HepG2 (cell line): ENCODE measurements around the gene COL9A3. TPM values are rescaled to one million over a fixed set of nuclear protein-coding genes. Genes with fewer than 3 reads are reported as not detected.

Experiments used
- DR1 ChIP-seq: sonication (generic); formaldehyde crosslinking; IDR thresholded peaks from 2 replicates; pipeline ENCODE4 v1.8.0; 2021; ENCODE audit warnings: mild to moderate bottlenecking, missing genetic modification reagents, inconsistent platforms
- GTF3A ChIP-seq: sonication (generic); formaldehyde crosslinking; conservative IDR thresholded peaks from 2 replicates; pipeline ENCODE4 v1.4.0; 2020; ENCODE audit warnings: mild to moderate bottlenecking, missing genetic modification reagents
- MYC ChIP-seq: sonication (generic); formaldehyde crosslinking; IDR thresholded peaks from 2 replicates; pipeline ENCODE4 v1.9.0; 2021; ENCODE audit warnings: missing genetic modification reagents, borderline replicate concordance
- REL ChIP-seq: sonication (generic); formaldehyde crosslinking; conservative IDR thresholded peaks from 2 replicates; pipeline ENCODE4 v1.8.0; 2022; ENCODE audit warnings: mild to moderate bottlenecking, missing genetic modification reagents, moderate library complexity
- SIX1 ChIP-seq: sonication (generic); formaldehyde crosslinking; IDR thresholded peaks from 2 replicates; pipeline ENCODE4 v1.4.0; 2020; ENCODE audit warnings: missing genetic modification reagents, borderline replicate concordance
- SRF ChIP-seq: IDR thresholded peaks from 2 replicates; pipeline ENCODE4 v1.6.1; 2011; ENCODE audit warnings: mild to moderate bottlenecking, low read depth, low read length, moderate library complexity
- STAG1 ChIP-seq: sonication (generic); formaldehyde crosslinking; IDR thresholded peaks from 2 replicates; pipeline ENCODE4 v1.4.0; 2020; ENCODE audit warnings: missing genetic modification reagents
- TBL1XR1 ChIP-seq: fragments of 150-350 bp; IDR thresholded peaks from 2 replicates; pipeline ENCODE4 v1.6.1; 2014; ENCODE audit warnings: borderline replicate concordance, low read length; ENCODE audit not compliant: partially characterized antibody
- TEAD2 ChIP-seq: sonication (generic); formaldehyde crosslinking; IDR thresholded peaks from 2 replicates; pipeline ENCODE4 v1.9.0; 2021; ENCODE audit warnings: missing genetic modification reagents
- ZBTB4 ChIP-seq: sonication (generic); formaldehyde crosslinking; IDR thresholded peaks from 2 replicates; pipeline ENCODE4 v1.4.0; 2020; ENCODE audit warnings: missing genetic modification reagents, mild to moderate bottlenecking, borderline replicate concordance
- ZNF34 ChIP-seq: sonication (generic); formaldehyde crosslinking; IDR thresholded peaks from 2 replicates; pipeline ENCODE4 v1.4.0; 2020; ENCODE audit warnings: mild to moderate bottlenecking, missing genetic modification reagents, borderline replicate concordance
- ZNF501 ChIP-seq: sonication (generic); formaldehyde crosslinking; IDR thresholded peaks from 2 replicates; pipeline ENCODE4 v1.5.1; 2020; ENCODE audit warnings: mild to moderate bottlenecking, moderate library complexity, missing genetic modification reagents
- ZNF552 ChIP-seq: sonication (generic); formaldehyde crosslinking; IDR thresholded peaks from 2 replicates; pipeline ENCODE4 v1.9.0; 2022; ENCODE audit warnings: missing genetic modification reagents, mild to moderate bottlenecking, borderline replicate concordance
- ZNF589 ChIP-seq: sonication (generic); formaldehyde crosslinking; conservative IDR thresholded peaks from 2 replicates; pipeline ENCODE4 v1.8.0; 2022; ENCODE audit warnings: mild to moderate bottlenecking, moderate library complexity, missing genetic modification reagents
- ZNF678 ChIP-seq: sonication (generic); formaldehyde crosslinking; IDR thresholded peaks from 2 replicates; pipeline ENCODE4 v1.4.0; 2020; ENCODE audit warnings: mild to moderate bottlenecking, missing genetic modification reagents
- ZSCAN9 ChIP-seq: IDR thresholded peaks from 2 replicates; pipeline ENCODE4 v1.6.1; 2016; ENCODE audit warnings: borderline replicate concordance
- ZZZ3 ChIP-seq: sonication (generic); formaldehyde crosslinking; IDR thresholded peaks from 2 replicates; pipeline ENCODE4 v1.4.0; 2020; ENCODE audit warnings: missing genetic modification reagents, mild to moderate bottlenecking, borderline replicate concordance
- polyA plus RNA-seq, 8 experiments: library from polyadenylated mRNA; depleted of rRNA in 3 of 8; stranded (reverse) in 7 of 8; unstranded in 1 of 8; fragments of >200 nt; fragmentation: Illumina TruSeq in 4 of 8; extraction: Trizol in 4 of 8; gene quantifications; 2 replicates each; pipeline versions ENCODE4 v1.2.1 to v1.2.3, GENCODE V29; 2011 to 2016; ENCODE audit warnings: low read depth in 4 of 8, missing spikeins in 1 of 8, mixed read lengths in 1 of 8; ENCODE audit not compliant: insufficient read depth in 1 of 8
- total RNA-seq, 5 experiments: library from RNA; depleted of rRNA; stranded (reverse); fragments of >200 nt; fragmentation: Illumina TruSeq; extraction: Trizol; gene quantifications; 2 replicates each; pipeline ENCODE4 v1.2.3, GENCODE V29; 2016; ENCODE audit warnings: low read depth in 1 of 5
- TF ChIP-seq, protein P1 (sequence below): sonication (generic); formaldehyde crosslinking; IDR thresholded peaks from 2 replicates; pipeline ENCODE4 v1.4.0; 2020; ENCODE audit warnings: missing genetic modification reagents
- TF ChIP-seq, protein P2 (sequence below): sonication (generic); formaldehyde crosslinking; IDR thresholded peaks from 2 replicates; pipeline ENCODE4 v1.5.0; 2020; ENCODE audit warnings: mild to moderate bottlenecking, missing genetic modification reagents

Gene COL9A3
- total and polyA plus RNA-seq, 2 of the 13 experiments (the other 11 are each of a cell fraction or from before 2014, with no cell fraction given) = 155 to 204 TPM

GRCh38 chr20:62876902-62877816 lies 60.3 kb downstream of the COL9A3 start (continued):
- TF ChIP-seq ZZZ3 (CRISPR knock-in tag) = peak; percentile 67; the same call in 1 of the 2 replicates
- TF ChIP-seq ZNF34 (CRISPR knock-in tag) = no peak
- 0 out of 2 replicates have a peak, but pooled peaks have one; percentile 48 for TF ChIP-seq ZNF501
- no peak for TF ChIP-seq STAG1 (CRISPR knock-in tag)
- TF ChIP-seq ZNF552 (CRISPR knock-in tag) = no peak
- TF ChIP-seq DR1 (CRISPR knock-in tag) = no peak
- TF ChIP-seq TEAD2 (CRISPR knock-in tag) = no peak
- TF ChIP-seq ZNF589 (CRISPR knock-in tag) = no peak
- peak; percentile 91 for TF ChIP-seq ZBTB4 (CRISPR knock-in tag)
- no peak for TF ChIP-seq ZSCAN9 (CRISPR knock-in tag)
- TF ChIP-seq REL (CRISPR knock-in tag) = no peak
- TF ChIP-seq GTF3A (CRISPR knock-in tag) = no peak
- TF ChIP-seq SIX1 (CRISPR knock-in tag) = no peak
- TF ChIP-seq ZNF678 (CRISPR knock-in tag) = no peak
- TF ChIP-seq, protein P1, sequence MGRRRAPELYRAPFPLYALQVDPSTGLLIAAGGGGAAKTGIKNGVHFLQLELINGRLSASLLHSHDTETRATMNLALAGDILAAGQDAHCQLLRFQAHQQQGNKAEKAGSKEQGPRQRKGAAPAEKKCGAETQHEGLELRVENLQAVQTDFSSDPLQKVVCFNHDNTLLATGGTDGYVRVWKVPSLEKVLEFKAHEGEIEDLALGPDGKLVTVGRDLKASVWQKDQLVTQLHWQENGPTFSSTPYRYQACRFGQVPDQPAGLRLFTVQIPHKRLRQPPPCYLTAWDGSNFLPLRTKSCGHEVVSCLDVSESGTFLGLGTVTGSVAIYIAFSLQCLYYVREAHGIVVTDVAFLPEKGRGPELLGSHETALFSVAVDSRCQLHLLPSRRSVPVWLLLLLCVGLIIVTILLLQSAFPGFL = no peak
- TF ChIP-seq, protein P2, sequence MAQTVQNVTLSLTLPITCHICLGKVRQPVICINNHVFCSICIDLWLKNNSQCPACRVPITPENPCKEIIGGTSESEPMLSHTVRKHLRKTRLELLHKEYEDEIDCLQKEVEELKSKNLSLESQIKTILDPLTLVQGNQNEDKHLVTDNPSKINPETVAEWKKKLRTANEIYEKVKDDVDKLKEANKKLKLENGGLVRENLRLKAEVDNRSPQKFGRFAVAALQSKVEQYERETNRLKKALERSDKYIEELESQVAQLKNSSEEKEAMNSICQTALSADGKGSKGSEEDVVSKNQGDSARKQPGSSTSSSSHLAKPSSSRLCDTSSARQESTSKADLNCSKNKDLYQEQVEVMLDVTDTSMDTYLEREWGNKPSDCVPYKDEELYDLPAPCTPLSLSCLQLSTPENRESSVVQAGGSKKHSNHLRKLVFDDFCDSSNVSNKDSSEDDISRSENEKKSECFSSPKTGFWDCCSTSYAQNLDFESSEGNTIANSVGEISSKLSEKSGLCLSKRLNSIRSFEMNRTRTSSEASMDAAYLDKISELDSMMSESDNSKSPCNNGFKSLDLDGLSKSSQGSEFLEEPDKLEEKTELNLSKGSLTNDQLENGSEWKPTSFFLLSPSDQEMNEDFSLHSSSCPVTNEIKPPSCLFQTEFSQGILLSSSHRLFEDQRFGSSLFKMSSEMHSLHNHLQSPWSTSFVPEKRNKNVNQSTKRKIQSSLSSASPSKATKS (CRISPR knock-in tag) = no peak
- TF ChIP-seq TBL1XR1 = no peak
- peak; percentile 21; the same call in 1 of the 2 replicates for TF ChIP-seq MYC (CRISPR knock-in tag)
- no peak for TF ChIP-seq SRF
